ENCODE data around the gene IGFLR1.

DNA sequence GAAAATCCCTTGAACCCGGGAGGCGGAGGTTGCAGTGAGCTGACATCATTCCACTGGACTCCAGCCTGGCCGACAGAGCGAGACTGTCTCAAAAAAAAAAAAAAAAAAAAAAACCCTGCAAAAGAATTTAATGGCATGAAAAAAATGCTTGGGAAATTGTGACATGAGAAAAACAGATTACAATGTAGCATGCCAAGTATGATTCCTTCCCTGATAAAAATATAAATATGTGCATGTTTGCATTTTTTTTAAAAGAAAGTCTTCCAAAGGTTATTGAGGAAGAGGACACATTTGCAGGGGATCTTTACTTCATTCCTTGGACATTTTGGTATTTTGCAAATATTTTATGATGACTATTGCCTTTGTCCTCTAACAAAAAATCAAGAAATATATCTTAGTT lies 52.4 kb downstream of the IGFLR1 start:
- TF ChIP-seq GATA2 (IDR thresholded peaks at IDR 0.05; ENCODE audit: low read depth, low read length) (no peak), GATA3 (IDR thresholded peaks at IDR 0.05; ENCODE audit: low read depth, low read length) (no peak)
